Astrocyte (in vitro differentiated cells and primary cell): Measurements from ENCODE around the gene C6orf118. TPM values are rescaled to one million over a fixed set of nuclear protein-coding genes. Genes with fewer than 3 reads are reported as not detected.

ENCODE experiments used
- DNase-seq: peaks from one replicate; pipeline ENCODE4 v3.0.0-alpha.2; 2010; ENCODE audit warnings: low read depth
- FAIRE-seq: peaks from 2 replicates; lab custom pipeline; 2011; peaks lifted over from hg19 to GRCh38; lab: Jason Lieb, UNC
- H2AFZ ChIP-seq: 2 replicates; pipeline ENCODE4 v1.6.0; 2012; ENCODE audit warnings: low read depth, low read length, inconsistent platforms
- H3K27ac ChIP-seq: 2 replicates; pipeline ENCODE4 v1.5.1; 2011; ENCODE audit warnings: low read depth, low read length, inconsistent platforms
- H3K27me3 ChIP-seq: 2 replicates; pipeline ENCODE4 v1.6.0; 2011; ENCODE audit warnings: low read length, inconsistent platforms; ENCODE audit not compliant: insufficient read depth
- H3K36me3 ChIP-seq: 2 replicates; pipeline ENCODE4 v1.5.1; 2011; ENCODE audit warnings: low read length, inconsistent platforms; ENCODE audit not compliant: insufficient read depth
- H3K4me1 ChIP-seq: 2 replicates; pipeline ENCODE4 v1.5.1; 2011; ENCODE audit warnings: low read length, inconsistent platforms; ENCODE audit not compliant: insufficient read depth
- H3K4me2 ChIP-seq: 2 replicates; pipeline ENCODE4 v1.6.0; 2012; ENCODE audit warnings: low read length, inconsistent platforms
- H3K4me3 ChIP-seq: 2 replicates; pipeline ENCODE4 v1.5.1; 2011; ENCODE audit warnings: low read depth, mild to moderate bottlenecking, low read length, inconsistent platforms; ENCODE audit not compliant: insufficient read depth
- H3K79me2 ChIP-seq: 2 replicates; pipeline ENCODE4 v1.6.0; 2012; ENCODE audit warnings: mild to moderate bottlenecking, low read length, inconsistent platforms; ENCODE audit not compliant: insufficient read depth
- H3K9ac ChIP-seq: 2 replicates; pipeline ENCODE4 v1.6.0; 2012; ENCODE audit warnings: mild to moderate bottlenecking, low read length, inconsistent platforms
- H3K9me3 ChIP-seq: 2 replicates; pipeline ENCODE4 v1.5.1; 2012; ENCODE audit warnings: low read depth, mild to moderate bottlenecking, low read length, inconsistent platforms; ENCODE audit not compliant: insufficient read depth
- H4K20me1 ChIP-seq: 2 replicates; pipeline ENCODE4 v1.6.0; 2012; ENCODE audit warnings: low read length, inconsistent platforms; ENCODE audit not compliant: insufficient read depth
- H3K27ac Mint-ChIP-seq: one replicate; pipeline ENCODE4 v1.8.0; 2021; ENCODE audit warnings: mild to moderate bottlenecking, mixed read lengths; ENCODE audit not compliant: unreplicated experiment
- H3K27me3 Mint-ChIP-seq: one replicate; pipeline ENCODE4 v1.8.0; 2021; ENCODE audit warnings: low read depth, mixed read lengths; ENCODE audit not compliant: unreplicated experiment
- H3K36me3 Mint-ChIP-seq: one replicate; pipeline ENCODE4 v1.8.0; 2021; ENCODE audit warnings: low read depth, mixed read lengths; ENCODE audit not compliant: unreplicated experiment
- H3K4me1 Mint-ChIP-seq: one replicate; pipeline ENCODE4 v1.8.0; 2021; ENCODE audit warnings: low read depth, mixed read lengths; ENCODE audit not compliant: unreplicated experiment
- H3K4me3 Mint-ChIP-seq: one replicate; pipeline ENCODE4 v1.8.0; 2021; ENCODE audit warnings: mild to moderate bottlenecking, moderate library complexity, mixed read lengths; ENCODE audit not compliant: unreplicated experiment
- H3K9me3 Mint-ChIP-seq: one replicate; pipeline ENCODE4 v1.8.0; 2021; ENCODE audit warnings: mild to moderate bottlenecking, mixed read lengths; ENCODE audit not compliant: unreplicated experiment
- CTCF ChIP-seq: IDR thresholded peaks from 2 replicates; pipeline ENCODE4 v1.5.1; 2011; ENCODE audit warnings: low read depth, mild to moderate bottlenecking, inconsistent platforms, low read length, moderate library complexity; ENCODE audit not compliant: insufficient read depth
- EZH2 ChIP-seq: IDR thresholded peaks from 2 replicates; pipeline ENCODE4 v1.6.1; 2012; ENCODE audit warnings: mild to moderate bottlenecking, low read length, inconsistent platforms; ENCODE audit not compliant: insufficient read depth
- total RNA-seq: library from RNA; stranded (reverse); gene quantifications from 2 replicates; pipeline ENCODE4 v1.2.1, GENCODE V29; 2021

Gene C6orf118
- total RNA-seq, 1 donor from 2014 or later: not detected

GRCh38 chr6:165260462-165260861 is 48.9 kb downstream of the C6orf118 start:
- Histone ChIP-seq H3K9ac (no peak overlapping the region), H3K4me3 (no peak overlapping the region), H3K4me2 (no peak overlapping the region), H3K9me3 (no peaks in the 10 kb centered on the region), H3K27ac (no peak overlapping the region), H4K20me1 (no peaks in the 10 kb centered on the region), H3K36me3 (no peaks in the 10 kb centered on the region), H3K79me2 (no peaks in the 10 kb centered on the region), H3K27me3 (no peaks in the 10 kb centered on the region), H2AFZ (no peak overlapping the region), H3K4me1 (no peaks in the 10 kb centered on the region)
- DNase-seq (no peak), FAIRE-seq (no peak)
- no peaks in the 10 kb centered on the region for H3K36me3 Mint-ChIP-seq
- no peak overlapping the region for H3K4me3 Mint-ChIP-seq
- no peak overlapping the region for H3K27ac Mint-ChIP-seq
- H3K4me1 Mint-ChIP-seq: no peaks in the 10 kb centered on the region
- peaks cover 5% of the 10 kb centered on the region for H3K27me3 Mint-ChIP-seq
- H3K9me3 Mint-ChIP-seq: peaks cover 14% of the 10 kb centered on the region
- no peak for TF ChIP-seq CTCF
- no peak for TF ChIP-seq EZH2

GRCh38 chr6:165249808-165250207 is 59.6 kb downstream of the C6orf118 start:
- H3K79me2 ChIP-seq: no peaks in the 10 kb centered on the region
- H3K36me3 Mint-ChIP-seq: no peaks in the 10 kb centered on the region
- no peak overlapping the region for H3K27ac ChIP-seq
- FAIRE-seq (no peak), DNase-seq (no peak)
- H3K4me1 Mint-ChIP-seq: peaks cover 9% of the 10 kb centered on the region
- no peaks in the 10 kb centered on the region for H4K20me1 ChIP-seq
- H3K9ac ChIP-seq: no peak overlapping the region
- no peak overlapping the region for H2AFZ ChIP-seq
- H3K36me3 ChIP-seq: no peaks in the 10 kb centered on the region
- H3K27me3 Mint-ChIP-seq: peaks cover 5% of the 10 kb centered on the region
- H3K4me2 ChIP-seq: no peak overlapping the region
- no peaks in the 10 kb centered on the region for H3K9me3 ChIP-seq
- no peaks in the 10 kb centered on the region for H3K27me3 ChIP-seq
- no peaks in the 10 kb centered on the region for H3K4me1 ChIP-seq
- H3K4me3 Mint-ChIP-seq: no peak overlapping the region
- H3K4me3 ChIP-seq: no peak overlapping the region
- TF ChIP-seq CTCF (no peak), EZH2 (no peak)
- no peak overlapping the region for H3K27ac Mint-ChIP-seq
- no peaks in the 10 kb centered on the region for H3K9me3 Mint-ChIP-seq

GRCh38 chr6:165245701-165246100 is 63.7 kb downstream of the C6orf118 start:
- no peak overlapping the region for H3K4me2 ChIP-seq
- no peak overlapping the region for H3K4me3 ChIP-seq
- no peak overlapping the region for H3K27ac ChIP-seq
- Mint-ChIP-seq H3K36me3 (no peaks in the 10 kb centered on the region), H3K4me1 (peaks cover 11% of the 10 kb centered on the region), H3K27me3 (peaks cover 5% of the 10 kb centered on the region), H3K27ac (peak overlapping the region; percentile 11), H3K9me3 (no peaks in the 10 kb centered on the region), H3K4me3 (no peak overlapping the region)
- H3K4me1 ChIP-seq: no peaks in the 10 kb centered on the region
- FAIRE-seq (peak; percentile 59), DNase-seq (peak; percentile 2)
- H3K9ac ChIP-seq: no peak overlapping the region
- no peaks in the 10 kb centered on the region for H3K79me2 ChIP-seq
- no peaks in the 10 kb centered on the region for H3K27me3 ChIP-seq
- peak overlapping the region; percentile 45 for H2AFZ ChIP-seq
- no peaks in the 10 kb centered on the region for H3K36me3 ChIP-seq
- TF ChIP-seq CTCF: no peak
- TF ChIP-seq EZH2: no peak
- no peaks in the 10 kb centered on the region for H4K20me1 ChIP-seq
- H3K9me3 ChIP-seq: no peaks in the 10 kb centered on the region
